ENCODE data around the gene DBR1. TPM values are rescaled to one million over a fixed set of nuclear protein-coding genes. Genes with fewer than 3 reads are reported as not detected.
A peak's percentile ranks its signal among the peaks of the same experiment; 100 is the strongest.

Gene DBR1
- total and polyA plus RNA-seq, 2 of the 13 experiments (the other 11 are each of a cell fraction or from before 2014, with no cell fraction given) = 6.4 to 16.7 TPM

DNA sequence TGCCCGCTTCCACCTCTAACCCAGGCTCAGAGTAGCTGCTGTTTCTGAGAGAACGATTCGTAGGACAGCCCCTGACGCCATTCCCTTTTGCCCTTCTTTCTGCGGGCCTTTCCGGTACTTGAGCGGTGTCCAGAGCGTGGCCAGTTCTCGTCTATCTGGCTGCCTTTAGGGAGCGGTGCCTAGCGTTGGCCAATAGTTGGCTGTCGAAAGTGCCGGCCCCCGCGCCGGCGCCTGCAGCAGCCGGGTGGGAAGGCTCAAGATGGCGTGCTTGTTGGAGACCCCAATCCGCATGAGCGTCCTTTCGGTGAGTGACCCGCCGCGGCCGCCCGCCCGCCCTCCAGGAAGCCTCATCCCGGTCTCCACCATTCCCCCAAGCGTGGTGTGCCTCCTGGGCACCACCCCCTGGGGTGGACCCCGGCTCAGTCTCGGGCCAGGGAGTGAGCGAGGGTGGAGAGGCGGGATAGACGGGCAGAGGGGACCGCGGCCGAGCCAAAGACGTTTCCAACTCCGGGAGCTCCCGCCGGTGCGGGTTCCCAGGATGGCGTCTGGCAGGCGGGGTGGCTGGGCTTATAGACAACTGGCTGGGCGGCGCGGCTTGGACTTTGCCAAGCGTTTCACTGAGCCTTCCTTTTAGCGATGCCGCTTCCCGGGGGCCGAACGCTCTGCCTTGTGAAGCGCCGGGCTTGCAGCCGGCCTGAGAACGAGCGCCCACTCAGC lies 12.7 kb upstream of the DBR1 start, which contains the start of gene ARMC8 (continued):
- TF ChIP-seq MAZ (IDR thresholded peaks at IDR 0.05; ENCODE audit: borderline replicate concordance, low read depth, low read length) = peak; percentile 29; the same call in 1 of the 2 replicates
- TF ChIP-seq MAZ (CRISPR knock-in tag; IDR thresholded peaks at IDR 0.05; ENCODE audit: low read depth) = no peak; the same call in none of the 2 replicates
- peak; percentile 56; the same call in 1 of the 2 replicates for TF ChIP-seq ZNF788 (CRISPR knock-in tag; IDR thresholded peaks at IDR 0.05; ENCODE audit: borderline replicate concordance)
- TF ChIP-seq, protein P1, sequence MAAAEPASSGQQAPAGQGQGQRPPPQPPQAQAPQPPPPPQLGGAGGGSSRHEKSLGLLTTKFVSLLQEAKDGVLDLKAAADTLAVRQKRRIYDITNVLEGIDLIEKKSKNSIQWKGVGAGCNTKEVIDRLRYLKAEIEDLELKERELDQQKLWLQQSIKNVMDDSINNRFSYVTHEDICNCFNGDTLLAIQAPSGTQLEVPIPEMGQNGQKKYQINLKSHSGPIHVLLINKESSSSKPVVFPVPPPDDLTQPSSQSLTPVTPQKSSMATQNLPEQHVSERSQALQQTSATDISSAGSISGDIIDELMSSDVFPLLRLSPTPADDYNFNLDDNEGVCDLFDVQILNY (CRISPR knock-in tag; conservative IDR thresholded peaks at IDR 0.05) = no peak
- TF ChIP-seq HNRNPH1 (optimal IDR thresholded peaks at IDR 0.05; ENCODE audit: low read depth, low read length) = no peak
- TF ChIP-seq TGIF2 (CRISPR knock-in tag; IDR thresholded peaks at IDR 0.05) = peak; percentile 36; the same call in 1 of the 2 replicates
- peak; percentile 98 for TF ChIP-seq ASH2L (IDR thresholded peaks at IDR 0.05; ENCODE audit: insufficient read length, low read depth, low read length)
- TF ChIP-seq KDM6A (CRISPR knock-in tag; IDR thresholded peaks at IDR 0.05; ENCODE audit: low read depth) = no peak
- TF ChIP-seq, protein P2, sequence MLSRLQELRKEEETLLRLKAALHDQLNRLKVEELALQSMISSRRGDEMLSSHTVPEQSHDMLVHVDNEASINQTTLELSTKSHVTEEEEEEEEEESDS (CRISPR knock-in tag; IDR thresholded peaks at IDR 0.05; ENCODE audit: borderline replicate concordance) = no peak
- TF ChIP-seq TEAD3 (CRISPR knock-in tag; optimal IDR thresholded peaks at IDR 0.05; ENCODE audit: borderline replicate concordance) = peak; percentile 1
- TF ChIP-seq ZNF136 (CRISPR knock-in tag; IDR thresholded peaks at IDR 0.05; ENCODE audit: low read depth) = no peak
- TF ChIP-seq IKZF1 (IDR thresholded peaks at IDR 0.05) = no peak
- TF ChIP-seq CBX5 (CRISPR knock-in tag; IDR thresholded peaks at IDR 0.05; ENCODE audit: borderline replicate concordance) = peak; percentile 58; the same call in 1 of the 2 replicates
- no peak; the same call in 1 of the 2 replicates for TF ChIP-seq NCOR1 (IDR thresholded peaks at IDR 0.05; ENCODE audit: borderline replicate concordance, low read length)
- peak; percentile 53 for TF ChIP-seq AGO1 (IDR thresholded peaks at IDR 0.05; ENCODE audit: low read depth, low read length, poor library complexity, severe bottlenecking)
- no peak for TF ChIP-seq ZNF326 (CRISPR knock-in tag; IDR thresholded peaks at IDR 0.05; ENCODE audit: borderline replicate concordance)
- TF ChIP-seq TOPORS (CRISPR knock-in tag; IDR thresholded peaks at IDR 0.05) = 0 out of 2 replicates have a peak, but pooled peaks have one; percentile 19
- TF ChIP-seq ZNF333 (CRISPR knock-in tag; IDR thresholded peaks at IDR 0.05; ENCODE audit: borderline replicate concordance) = no peak
- TF ChIP-seq CHD4 (IDR thresholded peaks at IDR 0.05; ENCODE audit: borderline replicate concordance, low read length) = no peak
- no peak for TF ChIP-seq MED13 (CRISPR knock-in tag; IDR thresholded peaks at IDR 0.05)
- TF ChIP-seq ZNF207 (IDR thresholded peaks at IDR 0.05; ENCODE audit: borderline replicate concordance) = no peak
- no peak; the same call in 1 of the 2 replicates for TF ChIP-seq ZNF749 (CRISPR knock-in tag; IDR thresholded peaks at IDR 0.05; ENCODE audit: borderline replicate concordance)
- no peak for TF ChIP-seq TCF7 (IDR thresholded peaks at IDR 0.05; ENCODE audit: low read depth)
- no peak for TF ChIP-seq XBP1 (CRISPR knock-in tag; IDR thresholded peaks at IDR 0.05)
- TF ChIP-seq, protein P3, sequence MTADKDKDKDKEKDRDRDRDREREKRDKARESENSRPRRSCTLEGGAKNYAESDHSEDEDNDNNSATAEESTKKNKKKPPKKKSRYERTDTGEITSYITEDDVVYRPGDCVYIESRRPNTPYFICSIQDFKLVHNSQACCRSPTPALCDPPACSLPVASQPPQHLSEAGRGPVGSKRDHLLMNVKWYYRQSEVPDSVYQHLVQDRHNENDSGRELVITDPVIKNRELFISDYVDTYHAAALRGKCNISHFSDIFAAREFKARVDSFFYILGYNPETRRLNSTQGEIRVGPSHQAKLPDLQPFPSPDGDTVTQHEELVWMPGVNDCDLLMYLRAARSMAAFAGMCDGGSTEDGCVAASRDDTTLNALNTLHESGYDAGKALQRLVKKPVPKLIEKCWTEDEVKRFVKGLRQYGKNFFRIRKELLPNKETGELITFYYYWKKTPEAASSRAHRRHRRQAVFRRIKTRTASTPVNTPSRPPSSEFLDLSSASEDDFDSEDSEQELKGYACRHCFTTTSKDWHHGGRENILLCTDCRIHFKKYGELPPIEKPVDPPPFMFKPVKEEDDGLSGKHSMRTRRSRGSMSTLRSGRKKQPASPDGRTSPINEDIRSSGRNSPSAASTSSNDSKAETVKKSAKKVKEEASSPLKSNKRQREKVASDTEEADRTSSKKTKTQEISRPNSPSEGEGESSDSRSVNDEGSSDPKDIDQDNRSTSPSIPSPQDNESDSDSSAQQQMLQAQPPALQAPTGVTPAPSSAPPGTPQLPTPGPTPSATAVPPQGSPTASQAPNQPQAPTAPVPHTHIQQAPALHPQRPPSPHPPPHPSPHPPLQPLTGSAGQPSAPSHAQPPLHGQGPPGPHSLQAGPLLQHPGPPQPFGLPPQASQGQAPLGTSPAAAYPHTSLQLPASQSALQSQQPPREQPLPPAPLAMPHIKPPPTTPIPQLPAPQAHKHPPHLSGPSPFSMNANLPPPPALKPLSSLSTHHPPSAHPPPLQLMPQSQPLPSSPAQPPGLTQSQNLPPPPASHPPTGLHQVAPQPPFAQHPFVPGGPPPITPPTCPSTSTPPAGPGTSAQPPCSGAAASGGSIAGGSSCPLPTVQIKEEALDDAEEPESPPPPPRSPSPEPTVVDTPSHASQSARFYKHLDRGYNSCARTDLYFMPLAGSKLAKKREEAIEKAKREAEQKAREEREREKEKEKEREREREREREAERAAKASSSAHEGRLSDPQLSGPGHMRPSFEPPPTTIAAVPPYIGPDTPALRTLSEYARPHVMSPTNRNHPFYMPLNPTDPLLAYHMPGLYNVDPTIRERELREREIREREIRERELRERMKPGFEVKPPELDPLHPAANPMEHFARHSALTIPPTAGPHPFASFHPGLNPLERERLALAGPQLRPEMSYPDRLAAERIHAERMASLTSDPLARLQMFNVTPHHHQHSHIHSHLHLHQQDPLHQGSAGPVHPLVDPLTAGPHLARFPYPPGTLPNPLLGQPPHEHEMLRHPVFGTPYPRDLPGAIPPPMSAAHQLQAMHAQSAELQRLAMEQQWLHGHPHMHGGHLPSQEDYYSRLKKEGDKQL (CRISPR knock-in tag; IDR thresholded peaks at IDR 0.05; ENCODE audit: low read depth) = no peak
